Progenitor cell of endocrine pancreas (in vitro differentiated cells): ENCODE results near the gene GALNT11. TPM values are rescaled to one million over a fixed set of nuclear protein-coding genes. Genes with fewer than 3 reads are reported as not detected.

ENCODE experiments used
- DNase-seq: peaks from one replicate; pipeline ENCODE4 v3.0.0; 2021; ENCODE audit warnings: low spot score; ENCODE audit not compliant: unreplicated experiment
- H3K27ac Mint-ChIP-seq: 2 replicates; pipeline ENCODE4 v1.8.0; 2021; ENCODE audit warnings: mild to moderate bottlenecking, moderate library complexity, mixed read lengths
- H3K27me3 Mint-ChIP-seq: 2 replicates; pipeline ENCODE4 v1.8.0; 2021; ENCODE audit warnings: mixed read lengths
- H3K36me3 Mint-ChIP-seq: 2 replicates; pipeline ENCODE4 v1.8.0; 2022; ENCODE audit warnings: mixed read lengths; ENCODE audit not compliant: insufficient read depth
- H3K4me1 Mint-ChIP-seq: 2 replicates; pipeline ENCODE4 v1.8.0; 2021; ENCODE audit warnings: low read depth, mixed read lengths
- H3K4me3 Mint-ChIP-seq: 2 replicates; pipeline ENCODE4 v1.8.0; 2021; ENCODE audit warnings: low read depth, mild to moderate bottlenecking, moderate library complexity, mixed read lengths
- H3K9me3 Mint-ChIP-seq: 2 replicates; pipeline ENCODE4 v1.8.0; 2021; ENCODE audit warnings: low read depth, mixed read lengths
- total RNA-seq: library from RNA; stranded (reverse); gene quantifications from 2 replicates; pipeline ENCODE4 v1.2.1, GENCODE V29; 2021
- TF ChIP-seq, protein P1 (sequence below): fragments of 200-600 bp; sonication (generic); IDR thresholded peaks from one replicate; pipeline ENCODE4 v1.5.0; 2021; ENCODE audit warnings: antibody characterized with exemption, mild to moderate bottlenecking; ENCODE audit not compliant: unreplicated experiment

Gene GALNT11
- total RNA-seq, 1 donor from 2014 or later, result 29.5 TPM

DNA sequence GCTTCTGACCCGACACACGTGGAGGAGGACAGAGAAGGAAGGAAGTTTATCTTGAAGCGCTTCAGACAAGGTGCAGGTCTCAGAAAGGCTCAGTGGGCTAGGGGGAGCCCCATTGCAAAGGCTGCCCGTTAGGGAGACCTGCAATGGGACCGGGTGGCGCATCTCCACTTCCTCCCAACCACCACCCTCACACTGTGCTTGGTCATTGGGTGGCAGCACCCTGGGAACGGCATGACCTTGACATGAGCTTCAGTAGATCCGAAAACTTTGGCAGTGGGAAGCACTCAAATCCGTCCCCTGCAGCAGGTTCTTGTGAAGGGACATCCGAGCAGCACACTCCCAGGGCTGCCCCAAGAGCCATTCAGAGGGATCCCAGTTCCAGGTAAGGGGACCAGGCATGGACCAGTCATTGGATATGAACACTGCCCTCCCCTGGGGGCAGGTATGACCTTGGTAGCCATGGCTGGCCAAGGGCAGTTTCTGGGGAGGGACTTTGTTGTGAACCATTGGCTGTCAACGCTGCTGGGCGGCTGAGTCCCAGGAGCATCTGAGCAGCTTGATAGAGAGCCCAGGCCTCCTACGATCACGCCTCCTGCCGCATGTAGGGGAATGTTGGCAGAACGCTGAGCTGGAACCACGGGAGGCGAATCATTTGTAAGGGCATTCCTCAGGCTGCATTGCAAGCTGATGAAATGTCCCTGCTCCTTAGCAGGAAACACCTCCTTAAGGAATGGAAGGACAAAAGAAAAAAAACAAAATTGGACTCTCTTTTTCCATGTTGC is 37.5 kb upstream of the GALNT11 start:
- no peak for DNase-seq
- TF ChIP-seq, protein P1, sequence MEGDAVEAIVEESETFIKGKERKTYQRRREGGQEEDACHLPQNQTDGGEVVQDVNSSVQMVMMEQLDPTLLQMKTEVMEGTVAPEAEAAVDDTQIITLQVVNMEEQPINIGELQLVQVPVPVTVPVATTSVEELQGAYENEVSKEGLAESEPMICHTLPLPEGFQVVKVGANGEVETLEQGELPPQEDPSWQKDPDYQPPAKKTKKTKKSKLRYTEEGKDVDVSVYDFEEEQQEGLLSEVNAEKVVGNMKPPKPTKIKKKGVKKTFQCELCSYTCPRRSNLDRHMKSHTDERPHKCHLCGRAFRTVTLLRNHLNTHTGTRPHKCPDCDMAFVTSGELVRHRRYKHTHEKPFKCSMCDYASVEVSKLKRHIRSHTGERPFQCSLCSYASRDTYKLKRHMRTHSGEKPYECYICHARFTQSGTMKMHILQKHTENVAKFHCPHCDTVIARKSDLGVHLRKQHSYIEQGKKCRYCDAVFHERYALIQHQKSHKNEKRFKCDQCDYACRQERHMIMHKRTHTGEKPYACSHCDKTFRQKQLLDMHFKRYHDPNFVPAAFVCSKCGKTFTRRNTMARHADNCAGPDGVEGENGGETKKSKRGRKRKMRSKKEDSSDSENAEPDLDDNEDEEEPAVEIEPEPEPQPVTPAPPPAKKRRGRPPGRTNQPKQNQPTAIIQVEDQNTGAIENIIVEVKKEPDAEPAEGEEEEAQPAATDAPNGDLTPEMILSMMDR, result no peak
- Mint-ChIP-seq H3K27ac (no peak overlapping the region), H3K27me3 (peaks cover 9% of the 10 kb centered on the region), H3K4me3 (no peak overlapping the region), H3K9me3 (no peaks in the 10 kb centered on the region), H3K36me3 (no peaks in the 10 kb centered on the region), H3K4me1 (peaks cover 2% of the 10 kb centered on the region)

DNA sequence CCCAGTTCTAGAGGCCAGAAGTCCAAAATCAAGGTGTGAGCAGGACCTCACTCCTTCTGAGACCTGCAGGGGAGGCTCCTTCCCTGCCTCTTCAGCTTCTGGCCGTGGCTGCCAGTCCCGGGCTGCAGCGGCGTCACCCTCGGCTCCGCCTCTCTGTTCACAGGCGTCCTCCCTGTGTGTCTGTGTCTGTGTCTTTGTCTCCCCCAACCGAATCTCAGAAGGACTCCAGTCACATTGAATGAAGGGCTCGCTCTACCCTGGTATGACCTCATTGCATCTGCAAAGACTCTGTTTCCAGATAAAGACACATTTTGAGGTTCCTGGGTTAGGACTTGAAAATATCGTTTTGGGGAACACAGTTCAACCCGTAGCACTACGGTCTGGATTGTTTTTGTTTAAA is 33.1 kb upstream of the GALNT11 start:
- no peaks in the 10 kb centered on the region for H3K36me3 Mint-ChIP-seq
- no peaks in the 10 kb centered on the region for H3K9me3 Mint-ChIP-seq
- TF ChIP-seq, protein P1, result peak; percentile 19
- no peak for DNase-seq
- peaks cover 2% of the 10 kb centered on the region for H3K4me1 Mint-ChIP-seq
- no peak overlapping the region for H3K27ac Mint-ChIP-seq
- H3K27me3 Mint-ChIP-seq, result peaks cover 3% of the 10 kb centered on the region
- no peak overlapping the region for H3K4me3 Mint-ChIP-seq

DNA sequence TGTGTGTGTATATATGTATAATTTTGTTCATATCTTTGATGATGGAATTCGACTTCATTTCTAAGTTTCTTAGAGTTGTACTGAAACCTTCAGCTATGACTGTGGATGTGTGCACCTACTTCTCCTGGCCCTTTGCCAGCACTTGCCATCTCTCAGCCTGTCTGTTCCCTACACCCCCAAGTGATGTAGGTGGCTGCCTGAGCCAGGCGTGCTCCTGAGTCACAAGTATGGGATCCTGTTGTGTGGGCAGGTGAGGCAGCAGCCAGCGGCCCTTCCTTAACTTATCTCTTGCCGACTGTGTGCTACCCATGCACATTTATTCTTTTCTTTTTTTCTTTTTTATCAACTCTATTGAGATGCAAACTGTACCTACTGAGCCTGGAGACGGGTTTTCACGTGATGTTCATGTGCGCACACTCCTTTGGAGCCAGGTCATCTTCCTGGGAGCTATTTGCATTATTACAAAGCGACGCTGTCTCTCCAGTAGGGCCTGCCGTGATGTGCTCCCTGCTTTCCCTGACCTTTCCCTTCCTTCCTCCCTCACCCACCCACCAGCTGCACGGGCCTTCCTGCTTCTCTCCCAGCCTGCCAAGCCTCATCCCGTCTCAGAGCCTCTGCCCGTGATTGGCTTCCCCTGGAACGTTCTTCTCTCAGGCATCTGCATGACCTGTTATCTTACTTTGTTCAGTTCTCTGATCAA is 31.3 kb upstream of the GALNT11 start:
- no peak overlapping the region for H3K27ac Mint-ChIP-seq

DNA sequence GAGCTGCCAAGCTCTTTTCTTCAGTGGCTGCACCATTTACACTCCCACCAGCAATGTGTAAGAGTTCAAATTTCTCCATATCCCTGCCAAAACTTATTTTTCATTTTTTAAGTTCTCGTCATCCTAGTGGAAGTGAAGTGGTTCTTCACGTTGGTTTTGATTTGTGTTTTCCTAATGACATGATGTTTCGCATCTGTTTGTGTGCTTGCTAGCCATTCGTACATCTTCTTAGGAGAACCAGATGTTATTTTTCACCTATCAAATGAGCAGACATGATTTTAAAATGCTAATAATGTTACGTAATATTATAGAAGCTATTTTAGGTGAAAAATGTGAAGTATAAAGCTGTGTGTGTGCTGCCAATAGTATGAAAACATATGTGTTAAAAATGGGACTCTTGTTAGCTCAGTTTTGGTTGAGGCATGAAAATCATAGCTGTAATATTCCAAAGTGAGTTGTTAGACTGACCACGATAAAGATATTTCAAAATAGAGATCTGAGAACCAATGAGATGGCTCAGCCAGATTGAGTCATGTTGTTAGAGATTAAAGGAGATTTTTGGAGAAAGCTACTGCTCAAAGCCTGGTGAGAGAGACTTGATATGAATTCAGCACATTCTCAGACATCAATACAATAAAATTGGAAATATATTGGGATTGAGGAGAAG is 25.9 kb upstream of the GALNT11 start:
- no peak overlapping the region for H3K27ac Mint-ChIP-seq
- TF ChIP-seq, protein P1, result no peak
- peaks cover 9% of the 10 kb centered on the region for H3K27me3 Mint-ChIP-seq
- no peak overlapping the region for H3K4me3 Mint-ChIP-seq
- DNase-seq, result no peak
- H3K9me3 Mint-ChIP-seq, result peaks cover 2% of the 10 kb centered on the region
- H3K4me1 Mint-ChIP-seq, result no peaks in the 10 kb centered on the region
- no peaks in the 10 kb centered on the region for H3K36me3 Mint-ChIP-seq

More for the DNA sequence above, 31.3 kb upstream of the GALNT11 start:
- H3K9me3 Mint-ChIP-seq, result no peaks in the 10 kb centered on the region
- no peaks in the 10 kb centered on the region for H3K36me3 Mint-ChIP-seq
- DNase-seq, result no peak
- H3K4me3 Mint-ChIP-seq, result no peak overlapping the region
- TF ChIP-seq, protein P1, result no peak
- H3K27me3 Mint-ChIP-seq, result peaks cover 2% of the 10 kb centered on the region
- H3K4me1 Mint-ChIP-seq, result peaks cover 2% of the 10 kb centered on the region

DNA sequence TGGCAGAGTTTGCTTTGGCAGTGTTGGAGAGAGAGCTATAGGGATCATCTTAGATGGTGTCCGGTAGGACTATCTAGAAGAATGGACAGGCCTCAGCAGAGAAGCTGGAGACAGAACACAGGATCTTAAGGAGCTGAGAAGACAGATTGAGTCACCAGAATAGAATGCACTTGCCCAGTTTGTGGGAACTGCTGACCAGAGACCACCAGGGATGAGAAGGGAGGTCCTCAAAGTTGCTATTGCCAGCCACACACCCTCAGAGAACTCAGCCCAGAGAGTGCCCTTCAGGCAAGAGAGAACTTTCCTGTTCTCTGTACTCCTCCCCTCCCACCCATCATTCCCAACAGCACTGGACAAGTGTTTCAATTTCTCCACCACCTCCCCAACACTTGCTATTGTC is 25.3 kb upstream of the GALNT11 start:
- Mint-ChIP-seq H3K9me3 (peaks cover 2% of the 10 kb centered on the region), H3K36me3 (no peaks in the 10 kb centered on the region), H3K4me3 (no peak overlapping the region), H3K27ac (no peak overlapping the region), H3K27me3 (peaks cover 9% of the 10 kb centered on the region), H3K4me1 (no peaks in the 10 kb centered on the region)
- no peak for DNase-seq
- TF ChIP-seq, protein P1, result no peak
